Measurements from ENCODE around the gene TRIP6. TPM values are rescaled to one million over a fixed set of nuclear protein-coding genes. Genes with fewer than 3 reads are reported as not detected.

The TRIP6 gene
- polyA plus RNA-seq, 3 donors, result 63.9 to 74.3 (median 64.5) TPM

- DNase-seq (ENCODE audit: low read depth in 3 of 3, low spot score in 2 of 3), result no peak
Measured at GRCh38 chr7:100888291-100888987, 21.3 kb downstream of the TRIP6 start.

GRCh38 chr7:100888988-100889750 lies 22.0 kb downstream of the TRIP6 start, which contains the start of gene UFSP1:
TSS of gene UFSP1 (minus strand) at chr7:100889715. CDS start at chr7:100889271, 444 bp downstream.
- DNase-seq (ENCODE audit: low read depth in 3 of 3, low spot score in 2 of 3), result no peak

GRCh38 chr7:100890653-100891567 lies 23.7 kb downstream of the TRIP6 start:
- no peak for DNase-seq (ENCODE audit: low read depth in 3 of 3, low spot score in 2 of 3)

GRCh38 chr7:100891568-100892247 lies 24.5 kb downstream of the TRIP6 start:
- no peak for DNase-seq (ENCODE audit: low read depth in 3 of 3, low spot score in 2 of 3)

- no peak for DNase-seq (ENCODE audit: low read depth in 3 of 3, low spot score in 2 of 3)
Measured at GRCh38 chr7:100892364-100893317, 25.5 kb downstream of the TRIP6 start.

GRCh38 chr7:100893318-100893895 lies 26.2 kb downstream of the TRIP6 start:
- DNase-seq (ENCODE audit: low read depth in 3 of 3, low spot score in 2 of 3), result no peak

GRCh38 chr7:100893910-100894721 lies 26.9 kb downstream of the TRIP6 start:
- DNase-seq (ENCODE audit: low read depth in 3 of 3, low spot score in 2 of 3), result no peak

GRCh38 chr7:100894860-100895700 lies 27.9 kb downstream of the TRIP6 start:
- DNase-seq (ENCODE audit: low read depth in 3 of 3, low spot score in 2 of 3), result no peak

GRCh38 chr7:100895701-100895955 lies 28.4 kb downstream of the TRIP6 start, which contains the start of gene ACHE:
TSS of gene ACHE (minus strand) at chr7:100895888. CDS start at chr7:100894232, 1,656 bp downstream.
- DNase-seq (ENCODE audit: low read depth in 3 of 3, low spot score in 2 of 3), result no peak

- no peak for DNase-seq (ENCODE audit: low read depth in 3 of 3, low spot score in 2 of 3)
Measured at GRCh38 chr7:100895956-100896731, 29.0 kb downstream of the TRIP6 start.

GRCh38 chr7:100896732-100897608 lies 29.8 kb downstream of the TRIP6 start:
- DNase-seq (ENCODE audit: low read depth in 3 of 3, low spot score in 2 of 3), result no peak

- no peak for DNase-seq (ENCODE audit: low read depth in 3 of 3, low spot score in 2 of 3)
Measured at GRCh38 chr7:100897772-100898454, 30.7 kb downstream of the TRIP6 start.

GRCh38 chr7:100899432-100899831 lies 32.2 kb downstream of the TRIP6 start:
- DNase-seq (ENCODE audit: low read depth in 3 of 3, low spot score in 2 of 3), result no peak

- DNase-seq (ENCODE audit: low read depth in 3 of 3, low spot score in 2 of 3), result no peak
Measured at GRCh38 chr7:100900978-100901377, 33.8 kb downstream of the TRIP6 start.

GRCh38 chr7:100901921-100902332 lies 34.7 kb downstream of the TRIP6 start:
- no peak for DNase-seq (ENCODE audit: low read depth in 3 of 3, low spot score in 2 of 3)
